Lung (tissue), 12 donors: Measurements from ENCODE around the gene SNCA. TPM values are rescaled to one million over a fixed set of nuclear protein-coding genes. Genes with fewer than 3 reads are reported as not detected.

Experiments used
- ATAC-seq: fragments of 200-7000 bp; cut with Tn5 transposase; one replicate; pipeline ENCODE4 v1.9.1; 2020; ENCODE audit warnings: moderate number of reproducible peaks; ENCODE audit not compliant: insufficient read depth, low FRiP score
- DNase-seq, 3 donors: peaks; one replicate each; pipeline ENCODE4 v3.0.0-alpha.2; 2013 to 2017
- H3K27ac ChIP-seq, 2 donors: one replicate each; pipeline ENCODE4 v1.5.1; 2013; ENCODE audit warnings: mild to moderate bottlenecking in 2 of 2, moderate library complexity in 2 of 2, control low read depth in 1 of 2, inconsistent platforms in 1 of 2, low read depth in 1 of 2, low read length in 1 of 2
- H3K27me3 ChIP-seq, 3 donors: one replicate each; pipeline ENCODE4 v1.5.1; 2013; ENCODE audit warnings: low read length in 2 of 3; ENCODE audit not compliant: control insufficient read depth in 3 of 3, insufficient read depth in 3 of 3
- H3K36me3 ChIP-seq, 4 donors: one replicate each; pipeline ENCODE4 v1.5.1; 2013; ENCODE audit warnings: low read length in 4 of 4, mild to moderate bottlenecking in 1 of 4, moderate library complexity in 1 of 4; ENCODE audit not compliant: control insufficient read depth in 4 of 4, insufficient read depth in 4 of 4
- H3K4me1 ChIP-seq, 5 donors: one replicate each; pipeline ENCODE4 v1.5.1; 2013; ENCODE audit warnings: low read length in 5 of 5, mild to moderate bottlenecking in 2 of 5, moderate library complexity in 1 of 5; ENCODE audit not compliant: control insufficient read depth in 5 of 5, insufficient read depth in 5 of 5
- H3K4me3 ChIP-seq: one replicate; pipeline ENCODE4 v1.5.1; 2013; ENCODE audit warnings: mild to moderate bottlenecking, control low read depth, moderate library complexity
- H3K9ac ChIP-seq, 2 donors: one replicate each; pipeline ENCODE4 v1.5.1; 2013; ENCODE audit warnings: low read length in 2 of 2, control low read depth in 1 of 2; ENCODE audit not compliant: insufficient read depth in 1 of 2
- H3K9me3 ChIP-seq, 4 donors: one replicate each; pipeline ENCODE4 v1.5.1; 2013; ENCODE audit warnings: low read length in 3 of 4, mild to moderate bottlenecking in 1 of 4, moderate library complexity in 1 of 4; ENCODE audit not compliant: control insufficient read depth in 4 of 4, insufficient read depth in 3 of 4
- CTCF ChIP-seq: IDR thresholded peaks from 2 replicates; pipeline ENCODE4 v1.5.1; 2012; ENCODE audit warnings: mild to moderate bottlenecking; ENCODE audit errors: control extremely low read depth, extremely low read depth
- WGBS, 2 donors: extraction: QIAGEN DNeasy Blood & Tissue Kit; methylation state at CpG; one replicate each; pipeline ENCODE4 v1.1.7; 2013; 5-methylcytosine and 5-hydroxymethylcytosine counted together
- polyA plus RNA-seq, 2 donors: library from polyadenylated mRNA; stranded (reverse); fragments of 200-250 nt; gene quantifications; one replicate each; pipeline ENCODE4 v1.2.1, GENCODE V29; 2013
- total RNA-seq, 2 donors: library from RNA; depleted of rRNA in 1 of 2; stranded (reverse); fragments of >200 nt in 1 of 2; gene quantifications; one replicate each; pipeline ENCODE4 v1.2.1, GENCODE V29; 2014 to 2021
- donor health status: control.
- donor health status: control.
- donor health status: Bipolar disorder and iron deficiency.
- donor health status: healthy.
- donor health status: DM: yes; HTN: yes; CAD: no.

The SNCA gene
- total and polyA plus RNA-seq, 4 donors = 7.1 to 60.4 (median 12.3) TPM

GRCh38 chr4:89757154-89757719, 79.7 kb downstream of the SNCA start:
- no peak overlapping the region for H3K9ac ChIP-seq
- no peak overlapping the region for H3K27ac ChIP-seq
- DNase-seq = no peak
- H3K4me1 ChIP-seq = peaks cover 0 to 20% (median 10%) of the 10 kb centered on the region in 5 donors
- H3K9me3 ChIP-seq = no peaks in the 10 kb centered on the region
- no peaks in the 10 kb centered on the region for H3K27me3 ChIP-seq
- ATAC-seq = no peak
- WGBS, 2 donors = 79 to 88% methylated on average over 4 of the region's 4 CpGs
- H3K4me3 ChIP-seq = no peak overlapping the region
- no peaks in the 10 kb centered on the region for H3K36me3 ChIP-seq
- no peak for TF ChIP-seq CTCF

GRCh38 chr4:89755220-89755619, 81.7 kb downstream of the SNCA start:
- Histone ChIP-seq H3K27ac (no peak overlapping the region), H3K27me3 (no peaks in the 10 kb centered on the region), H3K4me1 (peaks cover 0 to 20% (median 10%) of the 10 kb centered on the region in 5 donors), H3K9ac (no peak overlapping the region), H3K4me3 (no peak overlapping the region), H3K9me3 (no peaks in the 10 kb centered on the region), H3K36me3 (no peaks in the 10 kb centered on the region)
- peak in 2 of 3 donors; percentile 37 to 53 for DNase-seq
- TF ChIP-seq CTCF = no peak
- no peak for ATAC-seq

GRCh38 chr4:89754531-89754930, 82.4 kb downstream of the SNCA start:
- Histone ChIP-seq H3K4me3 (no peak overlapping the region), H3K27ac (no peak overlapping the region), H3K4me1 (peaks cover 0 to 19% (median 10%) of the 10 kb centered on the region in 5 donors), H3K27me3 (no peaks in the 10 kb centered on the region), H3K9ac (no peak overlapping the region), H3K9me3 (no peaks in the 10 kb centered on the region), H3K36me3 (no peaks in the 10 kb centered on the region)
- no peak for TF ChIP-seq CTCF
- ATAC-seq = no peak
- DNase-seq = no peak
- 88 to 90% methylated on average over 4 of the region's 4 CpGs for WGBS, 2 donors

- ATAC-seq = peak; percentile 53
- peak in 2 of 3 donors; percentile 81 to 85 for DNase-seq
Measured at GRCh38 chr4:89753601-89754066, 83.3 kb downstream of the SNCA start.

More at GRCh38 chr4:89753601-89754066, 83.3 kb downstream of the SNCA start:
- peak overlapping the region in 1 of 2 donors; percentile 54 for H3K9ac ChIP-seq
- no peaks in the 10 kb centered on the region for H3K27me3 ChIP-seq
- no peaks in the 10 kb centered on the region for H3K36me3 ChIP-seq
- WGBS, 2 donors = 48 to 70% methylated on average over 5 of the region's 5 CpGs
- no peak overlapping the region for H3K4me3 ChIP-seq
- H3K27ac ChIP-seq = peak overlapping the region in 1 of 2 donors; percentile 67
- H3K4me1 ChIP-seq = peaks cover 0 to 17% (median 10%) of the 10 kb centered on the region in 5 donors
- TF ChIP-seq CTCF = no peak
- H3K9me3 ChIP-seq = no peaks in the 10 kb centered on the region
